IMR-90 (cell line): ENCODE measurements around the gene TRPM1.

Experiments
- POLR2A ChIP-seq: IDR thresholded peaks from 2 replicates; pipeline ENCODE4 v1.6.1; 2012; ENCODE audit warnings: mild to moderate bottlenecking, low read depth, low read length
- TF ChIP-seq, protein P1 (sequence below): conservative IDR thresholded peaks from 2 replicates; pipeline ENCODE4 v1.5.1; 2012; ENCODE audit warnings: mild to moderate bottlenecking, low read depth, low read length, improper control_type of control experiment

DNA sequence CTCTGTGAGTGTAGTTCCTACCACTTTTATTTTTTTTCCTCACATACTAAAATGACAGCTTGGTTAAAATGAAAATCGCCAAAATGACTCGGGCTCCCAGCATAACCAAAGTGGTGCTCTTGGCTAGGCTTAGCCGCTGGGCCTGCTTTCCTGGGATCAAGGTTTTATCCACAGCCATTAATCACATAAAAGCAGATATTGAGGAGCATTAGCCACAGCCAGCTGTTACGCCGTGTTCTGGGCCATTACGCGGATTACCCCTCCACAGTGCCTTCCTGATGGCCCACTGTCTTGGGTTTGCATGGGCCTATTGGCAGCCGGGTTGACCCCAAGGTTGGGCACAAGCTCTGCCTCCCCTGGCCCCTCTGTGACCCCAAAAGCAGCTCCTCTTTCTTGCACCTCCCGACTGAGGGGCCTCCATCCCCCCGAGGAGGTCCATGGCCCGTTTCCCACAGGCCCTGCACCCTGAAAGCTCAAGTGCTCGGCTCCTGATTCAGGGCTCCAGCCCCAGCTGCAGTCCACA is 30.4 kb upstream of the TRPM1 start:
- TF ChIP-seq, protein P1, sequence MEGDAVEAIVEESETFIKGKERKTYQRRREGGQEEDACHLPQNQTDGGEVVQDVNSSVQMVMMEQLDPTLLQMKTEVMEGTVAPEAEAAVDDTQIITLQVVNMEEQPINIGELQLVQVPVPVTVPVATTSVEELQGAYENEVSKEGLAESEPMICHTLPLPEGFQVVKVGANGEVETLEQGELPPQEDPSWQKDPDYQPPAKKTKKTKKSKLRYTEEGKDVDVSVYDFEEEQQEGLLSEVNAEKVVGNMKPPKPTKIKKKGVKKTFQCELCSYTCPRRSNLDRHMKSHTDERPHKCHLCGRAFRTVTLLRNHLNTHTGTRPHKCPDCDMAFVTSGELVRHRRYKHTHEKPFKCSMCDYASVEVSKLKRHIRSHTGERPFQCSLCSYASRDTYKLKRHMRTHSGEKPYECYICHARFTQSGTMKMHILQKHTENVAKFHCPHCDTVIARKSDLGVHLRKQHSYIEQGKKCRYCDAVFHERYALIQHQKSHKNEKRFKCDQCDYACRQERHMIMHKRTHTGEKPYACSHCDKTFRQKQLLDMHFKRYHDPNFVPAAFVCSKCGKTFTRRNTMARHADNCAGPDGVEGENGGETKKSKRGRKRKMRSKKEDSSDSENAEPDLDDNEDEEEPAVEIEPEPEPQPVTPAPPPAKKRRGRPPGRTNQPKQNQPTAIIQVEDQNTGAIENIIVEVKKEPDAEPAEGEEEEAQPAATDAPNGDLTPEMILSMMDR: no peak
- no peak for TF ChIP-seq POLR2A
